ENCODE results near the gene FRG1. TPM values are rescaled to one million over a fixed set of nuclear protein-coding genes. Genes with fewer than 3 reads are reported as not detected.
A peak's percentile ranks its signal among the peaks of the same experiment; 100 is the strongest.
"Not testable (repeated sequence)": the region's sequence is repeated elsewhere in the genome, so short reads cannot be mapped to it uniquely, and the experiment has no call there.

The FRG1 gene
- total RNA-seq, 1 donor from 2014 or later, result 33.4 TPM

DNA sequence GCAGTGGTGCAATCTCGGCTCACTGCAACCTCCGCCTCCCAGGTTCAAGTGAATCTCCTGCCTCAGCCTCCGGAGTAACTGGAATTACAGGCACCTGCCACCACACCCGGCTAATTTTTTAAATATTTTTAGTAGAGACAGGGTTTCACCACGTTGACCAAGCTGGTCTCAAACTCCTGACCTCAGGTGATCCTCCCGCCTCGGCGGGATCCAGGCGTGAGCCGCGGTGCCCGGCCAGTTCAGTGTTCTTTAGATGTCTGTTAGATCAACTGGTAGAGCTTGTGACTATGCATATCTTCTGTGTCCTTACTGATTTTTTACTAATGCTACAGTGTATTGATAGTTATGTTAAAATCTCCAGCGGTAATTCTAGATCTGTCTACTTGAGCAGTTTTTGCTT lies 6.2 kb downstream of the FRG1 start:
- H3K9ac ChIP-seq (ENCODE audit: low read length); H3K9me3 ChIP-seq (ENCODE audit: insufficient read depth, low read depth, low read length); H3K27me3 Mint-ChIP-seq (ENCODE audit: low read depth, unreplicated experiment); H3K4me3 Mint-ChIP-seq (ENCODE audit: unreplicated experiment); H3K4me3 ChIP-seq (ENCODE audit: insufficient read depth, low read depth, low read length); H3K27me3 ChIP-seq (ENCODE audit: insufficient read depth, low read length); H3K27ac Mint-ChIP-seq (ENCODE audit: unreplicated experiment); FAIRE-seq; H3K4me1 ChIP-seq (ENCODE audit: insufficient read depth, low read length); H3K4me2 ChIP-seq (ENCODE audit: low read length); H3K9me3 Mint-ChIP-seq (ENCODE audit: unreplicated experiment); H2AFZ ChIP-seq (ENCODE audit: low read depth, low read length); H3K4me1 Mint-ChIP-seq (ENCODE audit: low read depth, unreplicated experiment); H3K36me3 ChIP-seq (ENCODE audit: insufficient read depth, low read length); DNase-seq (ENCODE audit: low read depth); H3K36me3 Mint-ChIP-seq (ENCODE audit: low read depth, unreplicated experiment); H3K27ac ChIP-seq (ENCODE audit: low read depth, low read length): not testable (repeated sequence)
- Histone ChIP-seq H3K79me2 (ENCODE audit: insufficient read depth, low read length) (peaks cover 74% of the 10 kb centered on the region), H4K20me1 (ENCODE audit: insufficient read depth, low read length) (peaks cover 23% of the 10 kb centered on the region)

GRCh38 chr4:189948486-189948885 lies 7.8 kb downstream of the FRG1 start:
- not testable (repeated sequence) for H3K4me1 ChIP-seq (ENCODE audit: insufficient read depth, low read length); FAIRE-seq
- H3K79me2 ChIP-seq (ENCODE audit: insufficient read depth, low read length), result peaks cover 61% of the 10 kb centered on the region

GRCh38 chr4:189969291-189969690 lies 28.6 kb downstream of the FRG1 start:
- H3K4me2 ChIP-seq (ENCODE audit: low read length); H3K79me2 ChIP-seq (ENCODE audit: insufficient read depth, low read length); H3K4me3 ChIP-seq (ENCODE audit: insufficient read depth, low read depth, low read length); H3K9me3 ChIP-seq (ENCODE audit: insufficient read depth, low read depth, low read length); H4K20me1 ChIP-seq (ENCODE audit: insufficient read depth, low read length); H3K36me3 ChIP-seq (ENCODE audit: insufficient read depth, low read length); H2AFZ ChIP-seq (ENCODE audit: low read depth, low read length); DNase-seq (ENCODE audit: low read depth); H3K27me3 Mint-ChIP-seq (ENCODE audit: low read depth, unreplicated experiment); H3K27me3 ChIP-seq (ENCODE audit: insufficient read depth, low read length); H3K4me1 ChIP-seq (ENCODE audit: insufficient read depth, low read length); H3K27ac ChIP-seq (ENCODE audit: low read depth, low read length); FAIRE-seq; H3K4me1 Mint-ChIP-seq (ENCODE audit: low read depth, unreplicated experiment); H3K9ac ChIP-seq (ENCODE audit: low read length); H3K4me3 Mint-ChIP-seq (ENCODE audit: unreplicated experiment): not testable (repeated sequence)
- Mint-ChIP-seq H3K36me3 (ENCODE audit: low read depth, unreplicated experiment) (peaks cover 11% of the 10 kb centered on the region), H3K9me3 (ENCODE audit: unreplicated experiment) (peaks cover 39% of the 10 kb centered on the region), H3K27ac (ENCODE audit: unreplicated experiment) (peak overlapping the region; percentile 47)

More at GRCh38 chr4:189948486-189948885, 7.8 kb downstream of the FRG1 start:
- not testable (repeated sequence) for H3K4me3 Mint-ChIP-seq (ENCODE audit: unreplicated experiment); H3K36me3 Mint-ChIP-seq (ENCODE audit: low read depth, unreplicated experiment); H3K9me3 Mint-ChIP-seq (ENCODE audit: unreplicated experiment); H3K27me3 ChIP-seq (ENCODE audit: insufficient read depth, low read length); H2AFZ ChIP-seq (ENCODE audit: low read depth, low read length); H3K27me3 Mint-ChIP-seq (ENCODE audit: low read depth, unreplicated experiment); H3K4me2 ChIP-seq (ENCODE audit: low read length); H3K4me3 ChIP-seq (ENCODE audit: insufficient read depth, low read depth, low read length); H3K4me1 Mint-ChIP-seq (ENCODE audit: low read depth, unreplicated experiment); H3K27ac ChIP-seq (ENCODE audit: low read depth, low read length); DNase-seq (ENCODE audit: low read depth); H3K9me3 ChIP-seq (ENCODE audit: insufficient read depth, low read depth, low read length); H3K9ac ChIP-seq (ENCODE audit: low read length); H3K36me3 ChIP-seq (ENCODE audit: insufficient read depth, low read length); H3K27ac Mint-ChIP-seq (ENCODE audit: unreplicated experiment)
- H4K20me1 ChIP-seq (ENCODE audit: insufficient read depth, low read length), result peaks cover 23% of the 10 kb centered on the region

DNA sequence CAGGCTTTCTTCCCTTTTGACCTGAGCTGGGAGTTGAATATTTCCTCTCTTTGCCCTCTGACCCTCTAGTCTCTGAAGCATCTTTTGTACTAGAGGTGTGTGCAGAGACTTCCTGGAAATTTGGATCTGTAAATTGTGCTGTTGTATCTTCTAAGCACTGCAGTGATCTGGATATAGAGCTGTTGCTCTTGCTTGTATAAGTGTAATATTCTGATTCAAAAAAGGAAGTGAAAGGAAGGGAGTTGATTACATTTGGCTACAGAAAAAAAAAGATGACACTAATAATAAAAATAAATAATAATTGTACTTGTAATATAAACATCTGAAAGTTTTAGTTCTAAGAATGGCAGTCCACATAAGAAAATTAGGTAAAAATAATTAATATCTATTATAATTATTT lies 33.0 kb downstream of the FRG1 start:
- DNase-seq (ENCODE audit: low read depth), result no peak
- Histone ChIP-seq H4K20me1 (ENCODE audit: insufficient read depth, low read length) (no peaks in the 10 kb centered on the region), H3K9ac (ENCODE audit: low read length) (no peak overlapping the region), H3K4me1 (ENCODE audit: insufficient read depth, low read length) (no peaks in the 10 kb centered on the region), H3K79me2 (ENCODE audit: insufficient read depth, low read length) (no peaks in the 10 kb centered on the region), H3K27ac (ENCODE audit: low read depth, low read length) (no peak overlapping the region), H3K36me3 (ENCODE audit: insufficient read depth, low read length) (no peaks in the 10 kb centered on the region), H2AFZ (ENCODE audit: low read depth, low read length) (no peak overlapping the region), H3K27me3 (ENCODE audit: insufficient read depth, low read length) (no peaks in the 10 kb centered on the region), H3K4me3 (ENCODE audit: insufficient read depth, low read depth, low read length) (no peak overlapping the region), H3K9me3 (ENCODE audit: insufficient read depth, low read depth, low read length) (no peaks in the 10 kb centered on the region), H3K4me2 (ENCODE audit: low read length) (no peak overlapping the region)
- no peaks in the 10 kb centered on the region for H3K36me3 Mint-ChIP-seq (ENCODE audit: low read depth, unreplicated experiment)
- H3K4me3 Mint-ChIP-seq (ENCODE audit: unreplicated experiment), result no peak overlapping the region
- H3K27me3 Mint-ChIP-seq (ENCODE audit: low read depth, unreplicated experiment), result peaks cover 2% of the 10 kb centered on the region
- no peak for FAIRE-seq
- TF ChIP-seq CTCF (IDR thresholded peaks at IDR 0.05; ENCODE audit: insufficient read depth, low read depth, low read length) (no peak), EZH2 (IDR thresholded peaks at IDR 0.05; ENCODE audit: insufficient read depth, low read length) (no peak)
- H3K27ac Mint-ChIP-seq (ENCODE audit: unreplicated experiment), result no peak overlapping the region
- H3K4me1 Mint-ChIP-seq (ENCODE audit: low read depth, unreplicated experiment), result no peaks in the 10 kb centered on the region
- H3K9me3 Mint-ChIP-seq (ENCODE audit: unreplicated experiment), result peaks cover 7% of the 10 kb centered on the region

Measured in astrocyte (in vitro differentiated cells and primary cell).